Right hindlimb (tissue), 1 donor: Measurements from ENCODE around the gene HK1.
"Not testable (repeated sequence)": the region's sequence is repeated elsewhere in the genome, so short reads cannot be mapped to it uniquely, and the experiment has no call there.

Experiments used
- DNase-seq: peaks from one replicate; pipeline ENCODE4 v3.0.0-alpha.2; 2018

HK1 gene

GRCh38 chr10:69259547-69260243, 18.6 kb upstream of the HK1 start:
- DNase-seq: no peak

GRCh38 chr10:69261184-69261583, 17.1 kb upstream of the HK1 start:
- no peak for DNase-seq

- no peak for DNase-seq
Observed at GRCh38 chr10:69262292-69262751, 16.0 kb upstream of the HK1 start.

GRCh38 chr10:69265521-69265920, 12.8 kb upstream of the HK1 start:
- no peak for DNase-seq

- no peak for DNase-seq
Observed at GRCh38 chr10:69268761-69269416, 9.4 kb upstream of the HK1 start.

- DNase-seq: no peak
Observed at GRCh38 chr10:69269761-69270160, 8.5 kb upstream of the HK1 start.

GRCh38 chr10:69270990-69271389, 7.3 kb upstream of the HK1 start:
- no peak for DNase-seq

- no peak for DNase-seq
Observed at GRCh38 chr10:69272624-69273023, 5.7 kb upstream of the HK1 start.

GRCh38 chr10:69275444-69275843, 2.9 kb upstream of the HK1 start:
- DNase-seq: no peak

GRCh38 chr10:69276503-69276902, 1.8 kb upstream of the HK1 start:
- no peak for DNase-seq

GRCh38 chr10:69279110-69279509, 814 bp downstream of the HK1 start:
- DNase-seq: no peak

- no peak for DNase-seq
Observed at GRCh38 chr10:69281507-69282413, 3.5 kb downstream of the HK1 start.

GRCh38 chr10:69284402-69284801, 6.1 kb downstream of the HK1 start:
- DNase-seq: not testable (repeated sequence)

- no peak for DNase-seq
Observed at GRCh38 chr10:69285699-69286098, 7.4 kb downstream of the HK1 start.

- DNase-seq: no peak
Observed at GRCh38 chr10:69287181-69287580, 8.9 kb downstream of the HK1 start.

GRCh38 chr10:69290993-69291392, 12.7 kb downstream of the HK1 start:
- DNase-seq: no peak

GRCh38 chr10:69292459-69292858, 14.2 kb downstream of the HK1 start:
- DNase-seq: no peak

GRCh38 chr10:69295027-69295636, 16.8 kb downstream of the HK1 start:
- no peak for DNase-seq

- DNase-seq: no peak
Observed at GRCh38 chr10:69303632-69304051, 25.3 kb downstream of the HK1 start.

- DNase-seq: no peak
Observed at GRCh38 chr10:69306421-69306820, 28.1 kb downstream of the HK1 start.

- DNase-seq: no peak
Observed at GRCh38 chr10:69307434-69307833, 29.1 kb downstream of the HK1 start.

GRCh38 chr10:69308304-69308703, 30.0 kb downstream of the HK1 start:
- DNase-seq: not testable (repeated sequence)

GRCh38 chr10:69311309-69311708, 33.0 kb downstream of the HK1 start:
- no peak for DNase-seq
